GM21737 (cell line): ENCODE data around the gene RRP1.

Source experiments
- ATAC-seq: cut with Tn5 transposase; IDR thresholded peaks from one replicate; pipeline ENCODE4 v1.9.1; 2021; ENCODE audit warnings: mild to moderate bottlenecking, moderate library complexity; ENCODE audit not compliant: unreplicated experiment

Gene RRP1

DNA sequence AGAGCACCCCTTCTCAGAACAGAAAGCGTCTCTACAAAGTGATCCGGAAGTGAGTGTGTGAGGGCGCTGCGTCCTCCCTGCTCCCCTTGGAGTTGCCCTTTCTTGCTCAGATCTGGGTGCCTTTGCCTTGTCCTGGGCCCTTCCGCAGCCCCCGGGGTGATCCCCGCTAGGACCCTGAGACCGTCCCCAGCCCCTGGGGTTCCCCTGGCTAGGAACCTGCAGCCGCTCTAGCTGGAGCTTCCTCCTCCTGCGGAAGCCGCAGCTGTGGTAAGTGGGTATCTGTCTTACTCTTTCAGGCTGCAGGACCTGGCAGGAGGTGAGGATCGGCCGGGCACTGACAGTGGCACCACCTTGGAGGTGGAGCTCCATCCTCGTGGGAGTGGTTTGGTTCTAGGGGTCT lies 11.2 kb downstream of the RRP1 start:
- ATAC-seq = no peak

DNA sequence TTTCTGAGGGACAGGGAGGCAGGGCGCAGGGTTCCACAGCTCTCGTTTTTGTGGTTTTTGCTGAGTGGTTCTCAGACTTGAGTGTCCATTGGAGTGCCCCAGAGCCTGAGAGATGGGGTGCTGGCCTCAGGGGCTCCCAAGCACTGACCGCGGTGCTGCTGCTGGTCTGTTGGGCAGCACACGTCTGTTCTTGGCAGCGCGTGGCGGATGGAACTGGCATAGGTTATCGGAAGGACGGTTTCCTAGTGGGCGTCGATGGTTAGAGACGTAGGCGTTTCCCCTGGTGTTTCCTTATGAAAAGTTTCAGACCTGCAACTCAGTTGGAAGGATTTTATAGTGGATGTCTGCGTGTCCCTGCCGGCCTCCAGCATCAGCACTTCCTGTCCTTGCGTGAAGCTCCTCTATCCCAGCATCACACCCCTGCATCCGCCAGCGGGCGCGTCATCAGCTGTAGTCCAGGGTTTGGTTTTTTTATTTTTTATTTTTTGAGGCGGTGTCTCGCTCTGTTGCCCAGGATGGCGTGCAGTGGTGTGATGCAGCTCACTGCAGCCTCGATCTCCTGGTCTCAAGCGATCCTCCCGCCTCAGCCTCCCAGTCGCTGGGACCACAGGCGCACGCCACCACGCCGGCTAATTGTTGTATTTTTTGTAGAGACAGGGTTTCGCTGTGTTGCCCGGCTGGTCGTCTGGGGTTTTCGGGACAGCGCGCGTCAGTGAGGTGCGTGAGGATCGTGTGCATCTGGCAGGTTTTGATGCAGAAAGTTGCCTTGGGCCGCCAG lies 11.8 kb downstream of the RRP1 start:
- ATAC-seq = no peak

DNA sequence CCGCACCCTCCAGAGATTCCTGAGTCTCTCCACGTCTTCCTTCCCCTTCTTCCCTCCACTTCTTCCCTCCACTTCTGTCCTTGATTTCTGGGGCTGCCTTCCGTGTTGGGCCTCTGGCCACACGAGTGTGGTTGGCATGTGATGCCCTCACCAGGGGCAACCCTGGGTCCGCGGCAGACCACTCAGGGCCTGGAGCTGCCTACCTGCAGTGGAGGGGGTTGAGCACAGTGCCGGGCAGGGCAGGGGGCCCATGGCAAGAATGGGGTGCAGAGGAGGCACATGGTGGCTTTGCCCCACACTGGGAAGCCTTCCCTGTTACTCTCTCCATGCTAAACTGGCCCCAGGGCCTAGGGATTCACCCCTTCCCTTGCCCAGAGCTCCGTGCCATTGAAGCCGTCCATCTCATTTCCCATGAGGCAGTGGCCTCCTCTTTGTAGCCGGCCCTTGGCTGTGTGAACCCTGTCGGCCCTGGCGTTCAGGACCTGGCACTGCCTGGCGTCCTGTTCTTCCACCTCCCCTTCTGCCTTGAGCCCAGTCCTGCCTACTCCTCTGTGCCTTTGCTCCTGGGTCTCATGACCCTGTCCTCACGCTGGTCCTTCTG lies 13.4 kb downstream of the RRP1 start:
- no peak for ATAC-seq

DNA sequence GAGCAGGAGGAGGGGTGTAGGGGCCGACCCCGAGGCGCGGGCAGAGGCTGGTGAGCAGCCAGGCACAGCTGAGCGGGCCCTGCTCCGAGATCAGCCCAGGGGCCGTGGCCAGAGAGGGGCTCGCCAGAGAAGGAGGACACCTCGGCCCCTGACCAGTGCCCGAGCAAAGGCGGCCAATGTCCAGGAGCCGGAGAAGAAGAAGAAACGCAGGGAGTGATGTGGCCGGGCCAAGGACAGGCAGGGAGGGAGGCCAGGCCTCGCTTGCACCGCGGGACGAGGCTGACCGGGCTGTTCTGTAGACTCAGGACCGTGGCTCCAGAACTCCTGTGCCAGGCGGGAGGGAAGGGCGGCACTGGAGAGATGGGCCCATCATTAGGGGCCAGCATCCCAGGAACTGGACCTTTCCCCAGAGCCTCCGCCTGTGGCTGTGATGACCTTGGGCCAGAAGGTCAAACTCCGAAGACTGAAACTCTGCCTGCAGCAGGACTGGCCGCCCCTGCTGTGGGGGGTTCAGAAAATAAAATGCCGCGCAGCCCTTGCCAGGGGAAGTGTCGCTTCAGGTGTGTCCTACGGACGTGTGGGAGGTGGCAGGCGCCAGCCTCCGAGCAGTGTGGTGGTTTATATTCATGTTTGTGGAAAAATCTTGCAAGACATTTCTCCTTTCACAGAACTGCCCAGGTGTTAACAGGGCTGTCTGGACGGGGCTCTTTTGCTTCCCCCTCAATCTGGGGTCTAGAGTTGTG lies 14.4 kb downstream of the RRP1 start:
- ATAC-seq = no peak

DNA sequence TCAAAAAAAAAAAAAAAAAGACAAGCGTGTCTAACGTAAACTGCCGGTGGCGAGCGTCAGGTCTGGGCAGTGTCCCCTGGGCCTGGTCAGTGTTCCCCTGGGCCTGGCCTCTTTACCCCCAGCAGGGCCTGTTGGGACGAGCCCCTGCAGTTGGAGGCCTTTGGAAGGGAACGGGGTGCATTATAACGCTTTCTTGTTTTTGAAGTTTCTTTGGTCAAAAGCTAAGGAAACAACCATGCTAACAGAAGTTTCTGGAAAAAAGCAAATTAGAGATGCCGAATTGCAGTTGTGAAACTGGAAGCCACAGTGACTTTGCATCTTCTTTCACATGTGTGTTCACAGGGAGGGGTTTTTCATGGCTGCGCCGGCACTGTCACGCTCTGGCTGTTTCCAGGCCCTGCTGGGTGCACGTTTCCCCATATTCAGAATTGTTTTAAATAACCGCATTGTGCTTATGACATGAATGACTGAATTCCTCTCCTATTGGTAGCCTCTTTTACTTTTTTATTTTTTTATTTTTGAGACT lies 16.0 kb downstream of the RRP1 start:
- peak; percentile 63 for ATAC-seq

DNA sequence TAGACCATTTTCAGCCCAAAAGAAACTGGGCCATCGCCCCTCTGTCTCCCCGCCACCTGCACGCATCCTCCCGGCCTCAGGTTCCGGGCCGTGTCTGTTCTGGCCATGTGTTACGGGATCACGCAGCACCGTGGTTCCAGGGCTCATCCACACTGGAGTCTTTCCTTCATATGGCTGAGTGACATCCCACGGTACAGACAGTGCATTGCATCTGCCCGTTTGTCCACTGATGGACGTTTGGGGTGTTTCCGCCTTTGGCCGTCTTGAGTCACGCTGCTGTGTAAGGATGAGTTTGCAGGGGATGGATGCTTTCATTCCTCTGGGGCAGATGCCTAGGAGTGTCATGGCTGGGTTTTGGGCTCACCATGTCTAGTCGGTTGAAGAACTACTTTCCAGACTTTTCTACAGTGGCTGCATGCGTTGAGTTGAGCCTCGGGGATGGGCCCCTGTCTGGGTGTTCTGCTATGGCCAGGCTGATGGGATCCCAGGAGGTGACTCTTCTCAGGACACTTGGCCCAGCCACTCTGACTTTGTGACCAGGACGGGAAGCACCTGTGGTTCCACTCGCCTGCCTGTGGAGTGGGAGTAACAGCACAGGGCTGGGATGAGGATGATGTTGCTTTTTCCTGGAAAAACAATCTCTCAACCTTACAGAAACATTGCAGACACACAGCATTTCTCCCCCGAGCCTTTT lies 16.8 kb downstream of the RRP1 start:
- ATAC-seq = no peak

DNA sequence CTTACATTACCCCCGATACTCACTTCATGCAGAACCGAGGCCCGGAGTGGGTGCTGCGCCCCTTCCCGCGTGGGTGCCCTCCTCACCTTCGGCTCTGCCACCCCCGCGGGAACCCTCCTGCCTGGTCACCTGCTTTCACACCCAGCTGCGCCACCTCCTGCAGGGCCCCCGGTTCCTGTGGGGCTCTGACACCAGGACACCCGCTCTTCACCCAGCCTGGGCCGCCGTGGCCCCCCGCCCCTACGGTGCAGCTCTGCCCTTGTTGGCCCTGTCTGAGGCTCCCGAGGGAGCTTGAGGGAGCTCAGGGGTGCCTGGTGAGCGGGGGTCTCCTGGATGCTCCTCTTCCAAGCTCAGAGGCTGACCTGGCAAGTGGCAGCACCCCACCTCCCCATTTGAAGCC lies 19.0 kb downstream of the RRP1 start:
- no peak for ATAC-seq

DNA sequence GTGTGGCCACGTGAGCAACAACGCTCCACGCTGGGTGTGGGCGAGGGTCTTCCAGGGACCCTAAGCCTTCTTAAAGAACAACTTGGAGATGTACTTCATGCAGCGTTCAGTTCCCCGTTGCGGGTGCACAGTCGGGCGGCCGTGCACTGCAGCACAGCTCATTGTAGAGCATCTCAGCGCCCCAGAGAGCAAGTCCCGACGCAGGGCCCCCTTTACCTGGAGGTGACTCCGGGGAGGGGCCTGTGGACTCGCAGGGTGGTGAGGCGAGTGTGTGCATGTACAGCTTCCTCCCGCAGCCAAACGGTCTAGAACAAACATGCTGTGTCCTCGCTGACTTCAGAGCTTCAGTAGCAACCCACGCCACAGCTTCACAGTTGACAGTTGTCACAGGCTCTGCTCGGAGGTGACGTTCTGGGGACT lies 19.5 kb downstream of the RRP1 start:
- ATAC-seq = no peak

DNA sequence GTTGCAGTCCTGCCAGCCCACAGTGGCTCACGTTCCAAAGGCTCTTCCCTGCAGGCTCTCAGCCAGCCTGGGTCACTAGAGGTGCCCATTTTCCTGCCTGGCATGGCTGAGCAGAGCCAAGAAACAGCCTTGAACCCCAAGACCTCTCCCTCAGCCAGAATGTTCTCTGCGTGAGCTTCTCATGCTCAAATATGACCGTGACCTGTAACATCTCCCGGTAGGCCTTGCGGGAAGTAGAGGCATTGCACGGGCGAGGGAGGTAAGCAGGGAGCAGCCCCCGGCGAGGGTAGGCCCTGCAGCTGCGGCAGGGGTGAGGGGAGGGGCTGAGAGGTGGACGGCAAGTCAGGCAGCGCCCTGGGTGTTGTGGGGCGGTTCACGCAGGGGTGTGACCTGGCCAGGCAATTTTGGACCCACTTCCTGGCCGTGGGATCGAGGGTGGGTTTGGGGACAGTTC lies 20.0 kb downstream of the RRP1 start:
- no peak for ATAC-seq

DNA sequence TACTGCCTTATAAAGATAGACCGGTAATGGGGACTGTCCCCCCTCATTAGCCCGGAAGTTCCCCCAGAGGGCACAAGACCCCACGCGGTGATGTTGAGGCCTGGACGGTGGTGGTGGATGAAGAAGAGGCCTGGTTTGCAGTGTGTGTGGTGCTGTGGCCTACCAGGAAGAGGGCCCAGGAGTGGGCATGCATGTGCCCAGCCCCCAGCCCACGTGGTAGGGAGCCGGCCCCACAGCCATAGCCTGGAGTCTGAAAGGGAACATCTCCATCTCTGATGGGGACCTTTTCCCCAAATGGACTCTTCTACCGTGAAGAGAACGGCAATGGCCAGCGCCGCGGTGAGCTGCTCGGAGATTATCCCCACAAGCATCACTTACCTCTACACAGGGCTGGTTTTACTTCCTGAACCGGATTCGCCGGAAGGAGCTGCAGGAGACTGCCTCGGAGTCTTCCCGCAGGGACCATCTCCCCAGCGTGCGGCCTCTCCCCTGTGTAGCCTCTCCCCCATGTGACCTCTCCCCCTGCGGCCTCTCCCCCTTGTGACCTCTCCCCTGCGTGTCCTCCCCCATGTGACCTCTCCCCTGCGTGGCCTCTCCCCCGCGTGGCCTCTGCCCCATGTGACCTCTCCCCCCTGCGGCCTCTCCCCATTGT lies 20.6 kb downstream of the RRP1 start:
- ATAC-seq = no peak

DNA sequence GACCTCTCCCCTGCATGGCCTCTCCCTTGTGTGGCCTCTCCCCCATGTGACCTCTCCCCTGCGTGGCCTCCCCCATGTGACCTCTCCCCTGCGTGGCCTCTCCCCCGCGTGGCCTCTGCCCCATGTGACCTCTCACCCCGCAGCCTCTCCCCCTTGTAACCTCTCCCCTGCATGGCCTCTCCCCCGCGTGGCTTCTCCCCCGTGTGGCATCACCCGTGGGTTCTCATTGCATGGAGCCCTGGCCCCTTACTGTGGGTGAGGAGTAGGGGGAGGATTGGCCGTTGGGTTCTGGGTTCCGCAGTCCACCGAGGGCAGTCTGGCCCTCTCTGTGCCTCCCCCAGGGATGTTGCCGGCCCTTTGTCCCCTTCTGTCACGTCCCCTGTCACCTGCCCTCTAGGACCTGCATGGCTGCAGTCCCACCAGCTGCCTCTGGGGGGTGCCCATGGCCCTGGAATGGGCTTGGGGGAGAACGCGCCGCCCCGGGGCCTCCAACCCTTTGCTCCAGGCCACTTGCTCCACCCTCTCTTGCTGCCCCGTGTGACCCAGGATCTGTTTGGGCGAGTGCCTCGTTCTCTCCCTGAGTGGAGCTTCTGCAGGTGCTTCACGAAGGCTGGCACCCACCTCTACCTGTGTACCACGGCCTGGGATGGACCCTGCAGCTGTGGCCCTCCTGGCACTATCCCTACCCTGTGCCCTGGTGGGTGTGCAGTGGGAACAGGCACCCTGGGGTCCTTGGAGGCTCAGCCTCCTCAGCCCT lies 21.3 kb downstream of the RRP1 start:
- peak; percentile 52 for ATAC-seq

DNA sequence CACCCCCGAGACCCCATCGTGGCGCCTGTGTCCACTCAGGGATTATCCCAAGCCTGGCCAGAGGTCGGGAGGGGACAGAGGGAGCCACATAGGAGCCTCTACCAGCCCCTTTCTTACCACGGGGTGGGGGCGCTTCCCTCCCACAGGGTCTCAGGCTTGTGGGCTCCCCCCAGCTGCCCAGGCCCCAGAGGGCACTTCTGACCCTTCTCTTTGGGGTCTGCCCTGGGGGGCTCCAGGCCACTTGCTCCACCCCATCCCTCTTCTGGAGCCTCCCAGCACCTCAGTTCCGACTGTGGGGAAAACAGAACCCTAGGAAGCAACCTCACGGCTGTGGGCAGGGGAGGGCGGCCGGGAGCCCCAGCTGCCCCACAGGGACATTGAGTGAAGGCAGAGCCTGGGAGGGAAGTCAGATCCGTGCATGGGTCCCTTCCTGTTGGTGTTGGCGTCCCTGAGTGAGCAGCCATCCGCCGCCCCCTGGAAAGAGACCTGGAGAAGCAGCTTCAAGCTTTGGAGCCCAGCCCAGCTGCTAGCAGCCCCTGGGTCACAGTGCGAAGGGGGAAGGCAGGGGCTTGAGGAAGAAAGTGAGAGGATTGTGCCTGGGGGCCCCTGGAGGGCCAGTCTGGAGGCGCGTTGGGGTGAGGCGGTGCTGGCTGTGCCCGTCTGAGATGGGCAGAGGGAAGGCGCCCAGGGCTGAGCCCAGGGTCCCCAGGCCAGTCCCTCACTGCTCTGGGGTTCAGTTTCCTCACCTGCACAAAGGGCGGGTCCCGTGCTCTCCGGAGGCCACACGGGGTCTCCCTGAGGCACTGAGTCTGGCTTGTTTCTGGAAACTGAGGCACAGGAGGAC lies 22.1 kb downstream of the RRP1 start:
- ATAC-seq = no peak

DNA sequence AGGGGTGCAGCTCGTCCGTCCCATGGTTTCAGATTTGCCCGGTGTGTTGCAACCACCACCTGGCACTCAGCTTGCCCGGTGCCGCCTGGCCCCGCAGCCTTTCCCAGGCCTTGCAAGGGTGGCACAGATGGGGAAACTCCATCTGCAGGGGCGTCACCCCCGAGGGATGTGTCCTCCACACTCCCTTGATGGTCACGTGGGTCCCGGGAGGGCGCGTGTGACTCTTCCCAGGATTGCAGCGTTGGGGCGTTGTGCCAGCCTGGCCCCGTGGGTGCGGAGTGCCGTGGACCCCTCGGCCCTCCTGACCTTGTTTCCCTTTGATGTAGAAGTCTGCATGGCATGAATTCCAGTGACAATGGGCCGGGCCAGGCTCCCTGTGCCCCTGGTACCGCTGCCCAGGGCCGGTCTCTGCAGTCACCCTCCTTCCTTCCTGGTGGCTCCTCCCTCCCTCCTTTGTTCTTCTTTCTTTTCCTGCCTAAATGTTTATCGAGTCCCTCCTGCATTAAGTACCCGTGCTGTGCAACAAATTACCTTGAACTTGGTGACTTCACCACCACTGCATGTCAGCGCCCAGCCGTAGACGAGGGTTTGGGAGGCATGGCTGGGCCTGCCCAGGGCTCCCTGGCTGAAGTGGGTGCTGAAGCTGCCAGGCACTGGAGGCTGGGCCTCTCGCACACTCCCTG lies 22.9 kb downstream of the RRP1 start:
- no peak for ATAC-seq

DNA sequence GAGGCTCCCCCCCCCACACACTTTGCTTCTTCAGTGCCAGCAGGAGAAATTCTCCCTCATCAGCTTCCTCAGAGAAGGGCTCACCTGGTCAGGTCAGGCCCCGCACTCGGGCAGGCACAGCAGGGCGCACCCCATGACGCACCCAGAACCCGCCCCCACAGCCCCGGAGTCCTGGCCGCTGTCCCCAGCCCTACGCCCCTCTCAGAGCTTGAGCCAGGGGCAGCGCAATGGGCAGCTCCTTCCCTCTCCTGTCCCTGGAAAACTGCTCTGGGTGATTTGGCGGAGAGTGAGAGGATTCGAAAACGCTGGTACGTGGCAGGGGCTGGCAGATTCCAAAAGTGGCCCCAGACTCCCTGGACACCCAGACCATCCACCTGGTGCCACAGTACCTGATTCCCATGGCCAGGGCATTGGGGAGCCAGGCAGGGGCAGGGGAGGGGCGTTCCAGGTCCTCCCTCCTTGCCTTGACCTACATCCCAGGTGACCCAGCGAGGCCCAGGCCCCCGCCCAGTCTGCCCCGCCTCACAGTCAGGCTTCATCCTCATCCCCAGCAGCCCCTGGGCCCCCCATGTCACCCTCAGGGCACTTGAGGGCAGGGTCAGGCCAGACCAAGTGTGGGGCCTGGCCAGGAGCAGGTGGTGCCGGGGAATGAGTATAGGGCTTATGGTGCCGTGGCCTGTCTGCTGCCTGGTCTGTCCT lies 23.7 kb downstream of the RRP1 start:
- ATAC-seq = no peak

DNA sequence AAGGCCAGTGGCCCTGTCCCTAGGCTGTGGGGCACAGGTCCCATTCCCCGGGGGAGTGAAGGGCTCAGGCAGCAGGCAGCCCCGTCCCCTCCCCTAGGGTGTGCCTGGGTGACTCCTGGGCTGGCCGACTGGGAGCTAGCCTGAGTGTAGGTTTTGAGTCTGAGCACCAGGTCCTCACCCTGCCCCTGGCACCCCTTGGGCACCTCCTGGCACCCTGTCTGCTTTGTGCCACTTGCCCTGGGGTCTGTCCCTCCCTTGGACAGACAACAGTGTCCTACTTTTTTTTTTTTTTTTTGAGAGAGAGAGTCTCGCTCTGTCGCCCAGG lies 24.2 kb downstream of the RRP1 start:
- ATAC-seq = no peak

DNA sequence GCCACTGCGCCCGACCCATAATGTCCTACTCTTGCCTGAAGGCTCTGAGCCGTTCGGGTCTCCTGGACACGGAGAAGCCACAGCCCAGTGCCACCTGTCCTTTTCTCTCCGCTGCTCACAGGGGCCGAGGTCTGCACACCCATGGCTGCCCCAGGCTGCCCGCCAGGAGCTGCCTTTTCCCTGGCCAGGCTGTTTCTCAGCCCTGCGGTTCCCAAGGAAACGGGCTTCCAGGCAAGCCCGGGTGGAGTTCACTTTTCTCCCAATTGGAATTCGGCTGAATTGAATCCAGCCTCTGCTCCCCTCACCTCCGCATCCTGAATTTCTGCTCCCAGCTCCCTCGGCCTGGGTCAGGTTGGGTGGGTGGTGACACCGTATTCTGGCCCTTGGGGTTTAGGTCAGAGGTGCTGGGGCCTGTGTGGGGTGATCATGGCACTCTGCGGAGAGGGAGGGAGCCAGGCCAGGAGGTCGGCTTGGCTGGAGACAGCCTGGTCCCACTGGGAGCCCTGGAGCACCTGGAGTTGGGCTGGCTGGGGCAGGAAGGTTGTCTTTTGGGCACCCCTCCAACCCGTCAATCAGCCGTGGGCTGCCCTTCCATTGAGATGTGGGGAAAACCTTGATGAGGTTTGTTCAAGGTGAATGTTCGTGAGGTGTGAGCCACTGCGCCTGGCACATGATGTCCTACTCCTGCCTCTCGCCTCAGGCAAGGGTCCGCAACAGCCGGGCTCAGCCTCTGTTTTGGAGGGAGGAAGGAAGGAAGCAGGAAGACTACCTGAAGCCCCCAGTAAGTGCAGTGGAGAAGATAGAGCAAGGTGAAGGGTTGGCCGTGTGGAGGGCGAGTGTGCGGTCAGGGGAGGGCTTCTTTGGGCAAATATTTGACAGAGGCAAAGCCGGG lies 25.1 kb downstream of the RRP1 start:
- no peak for ATAC-seq

DNA sequence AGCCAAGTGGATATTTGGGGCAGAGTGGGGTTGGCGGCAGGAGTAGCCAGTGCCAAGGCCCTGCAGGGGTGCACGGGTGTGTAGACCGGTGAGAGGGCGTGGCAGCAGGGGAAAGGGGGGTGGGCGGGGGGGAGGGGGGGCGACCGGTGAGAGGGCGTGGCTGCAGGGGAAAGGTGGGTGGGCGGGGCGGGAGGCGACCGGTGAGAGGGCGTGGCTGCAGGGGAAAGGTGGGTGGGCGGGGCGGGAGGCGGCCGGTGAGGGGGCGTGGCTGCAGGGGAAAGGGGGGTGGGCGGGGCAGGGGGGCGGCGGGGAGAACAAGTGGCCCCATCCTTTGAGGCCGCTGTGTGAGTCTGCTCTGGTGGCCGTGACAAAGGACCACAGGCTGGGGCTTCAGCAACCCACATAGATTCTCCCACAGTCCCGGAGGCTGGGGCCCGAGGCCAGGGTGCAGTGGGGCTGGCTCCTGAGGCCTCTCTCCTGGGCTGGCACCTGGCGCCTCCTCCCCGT lies 25.8 kb downstream of the RRP1 start:
- ATAC-seq = no peak
